ENCODE results near the gene CKM. TPM values are rescaled to one million over a fixed set of nuclear protein-coding genes. Genes with fewer than 3 reads are reported as not detected.

CKM gene
- total RNA-seq, 1 donor from 2014 or later = not detected

GRCh38 chr19:45264781-45265317, 57.8 kb downstream of the CKM start:
- Mint-ChIP-seq H3K27me3 (ENCODE audit: low read depth) (no peaks in the 10 kb centered on the region), H3K9me3 (no peaks in the 10 kb centered on the region), H3K27ac (no peak overlapping the region), H3K4me1 (peaks cover 5% of the 10 kb centered on the region), H3K36me3 (peaks cover 23% of the 10 kb centered on the region), H3K4me3 (no peak overlapping the region)
- TF ChIP-seq, protein P1, sequence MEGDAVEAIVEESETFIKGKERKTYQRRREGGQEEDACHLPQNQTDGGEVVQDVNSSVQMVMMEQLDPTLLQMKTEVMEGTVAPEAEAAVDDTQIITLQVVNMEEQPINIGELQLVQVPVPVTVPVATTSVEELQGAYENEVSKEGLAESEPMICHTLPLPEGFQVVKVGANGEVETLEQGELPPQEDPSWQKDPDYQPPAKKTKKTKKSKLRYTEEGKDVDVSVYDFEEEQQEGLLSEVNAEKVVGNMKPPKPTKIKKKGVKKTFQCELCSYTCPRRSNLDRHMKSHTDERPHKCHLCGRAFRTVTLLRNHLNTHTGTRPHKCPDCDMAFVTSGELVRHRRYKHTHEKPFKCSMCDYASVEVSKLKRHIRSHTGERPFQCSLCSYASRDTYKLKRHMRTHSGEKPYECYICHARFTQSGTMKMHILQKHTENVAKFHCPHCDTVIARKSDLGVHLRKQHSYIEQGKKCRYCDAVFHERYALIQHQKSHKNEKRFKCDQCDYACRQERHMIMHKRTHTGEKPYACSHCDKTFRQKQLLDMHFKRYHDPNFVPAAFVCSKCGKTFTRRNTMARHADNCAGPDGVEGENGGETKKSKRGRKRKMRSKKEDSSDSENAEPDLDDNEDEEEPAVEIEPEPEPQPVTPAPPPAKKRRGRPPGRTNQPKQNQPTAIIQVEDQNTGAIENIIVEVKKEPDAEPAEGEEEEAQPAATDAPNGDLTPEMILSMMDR (IDR thresholded peaks at IDR 0.05; ENCODE audit: unreplicated experiment) = no peak
- no peak for DNase-seq (ENCODE audit: low spot score in 2 of 2, unreplicated experiment in 2 of 2)

- no peak for DNase-seq (ENCODE audit: low spot score in 2 of 2, unreplicated experiment in 2 of 2)
- no peak overlapping the region for H3K4me3 Mint-ChIP-seq
- no peaks in the 10 kb centered on the region for H3K9me3 Mint-ChIP-seq
- peaks cover 23% of the 10 kb centered on the region for H3K36me3 Mint-ChIP-seq
- H3K27me3 Mint-ChIP-seq (ENCODE audit: low read depth) = no peaks in the 10 kb centered on the region
- TF ChIP-seq, protein P1 (IDR thresholded peaks at IDR 0.05; ENCODE audit: unreplicated experiment) = no peak
- no peak overlapping the region for H3K27ac Mint-ChIP-seq
- H3K4me1 Mint-ChIP-seq = peaks cover 5% of the 10 kb centered on the region
These were observed 59.7 kb downstream of the CKM start for GRCh38 chr19:45263013-45263412.

DNA sequence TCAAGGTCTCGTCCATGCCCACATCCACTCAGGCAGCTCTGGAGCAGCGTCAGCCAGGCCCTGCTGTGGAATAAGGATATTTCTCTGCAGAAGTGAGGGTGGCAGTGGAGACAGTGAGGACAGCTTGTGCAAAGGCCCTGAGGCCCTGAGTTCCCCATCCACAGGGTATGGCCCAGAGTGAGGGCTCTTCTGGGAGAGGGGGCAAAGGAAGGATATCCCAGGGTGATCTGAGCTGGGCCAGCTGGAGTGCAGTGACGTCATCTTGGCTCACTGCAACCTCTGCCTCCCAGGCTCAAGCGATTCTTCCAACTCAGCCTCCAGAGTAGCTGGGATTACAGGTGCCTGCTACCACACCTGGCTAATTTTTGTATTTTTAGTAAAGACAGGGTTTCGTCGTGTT, 60.1 kb downstream of the CKM start:
- Mint-ChIP-seq H3K4me3 (no peak overlapping the region), H3K27me3 (ENCODE audit: low read depth) (no peaks in the 10 kb centered on the region), H3K9me3 (no peaks in the 10 kb centered on the region), H3K36me3 (peaks cover 23% of the 10 kb centered on the region), H3K27ac (no peak overlapping the region), H3K4me1 (peaks cover 5% of the 10 kb centered on the region)
- no peak for DNase-seq (ENCODE audit: low spot score in 2 of 2, unreplicated experiment in 2 of 2)
- TF ChIP-seq, protein P1 (IDR thresholded peaks at IDR 0.05; ENCODE audit: unreplicated experiment) = no peak

- Mint-ChIP-seq H3K27ac (no peak overlapping the region), H3K9me3 (no peaks in the 10 kb centered on the region), H3K4me3 (no peak overlapping the region), H3K27me3 (ENCODE audit: low read depth) (no peaks in the 10 kb centered on the region), H3K4me1 (peaks cover 7% of the 10 kb centered on the region), H3K36me3 (peaks cover 11% of the 10 kb centered on the region)
- TF ChIP-seq, protein P1 (IDR thresholded peaks at IDR 0.05; ENCODE audit: unreplicated experiment) = no peak
- DNase-seq (ENCODE audit: low spot score in 2 of 2, unreplicated experiment in 2 of 2) = no peak
These were observed 63.8 kb downstream of the CKM start for GRCh38 chr19:45258862-45259261.

GRCh38 chr19:45256836-45257235, 65.8 kb downstream of the CKM start:
- Mint-ChIP-seq H3K4me1 (peaks cover 23% of the 10 kb centered on the region), H3K27me3 (ENCODE audit: low read depth) (no peaks in the 10 kb centered on the region), H3K27ac (no peak overlapping the region), H3K4me3 (no peak overlapping the region), H3K36me3 (peaks cover 8% of the 10 kb centered on the region), H3K9me3 (no peaks in the 10 kb centered on the region)
- no peak for DNase-seq (ENCODE audit: low spot score in 2 of 2, unreplicated experiment in 2 of 2)
- TF ChIP-seq, protein P1 (IDR thresholded peaks at IDR 0.05; ENCODE audit: unreplicated experiment) = no peak

Other genes with a start within 250 kb of the CKM start
- gene ZNF296, start 246.4 kb downstream of the CKM start, total RNA-seq = 0.99 to 1.1 TPM (median 1.1 TPM) in 3 replicates
- 24.2 to 27.5 TPM (median 24.4 TPM) in 3 replicates for gene GEMIN7, start 243.6 kb downstream of the CKM start, total RNA-seq
- 36.2 to 40.7 TPM (median 38.9 TPM) in 3 replicates for gene PPP1R37, start 229.7 kb downstream of the CKM start, total RNA-seq
- 0.54 to 1.1 TPM (median 0.71 TPM) in 3 replicates for gene NKPD1, start 161.9 kb downstream of the CKM start, total RNA-seq
- 42.8 to 48.0 TPM (median 46.7 TPM) in 3 replicates for gene TRAPPC6A, start 144.6 kb downstream of the CKM start, total RNA-seq
- gene BLOC1S3, start 144.1 kb downstream of the CKM start, total RNA-seq = 8.0 to 10.3 TPM (median 8.9 TPM) in 3 replicates
- 1.4 to 1.7 TPM (median 1.6 TPM) in 3 replicates for gene EXOC3L2, start 77.5 kb downstream of the CKM start, total RNA-seq
- gene MARK4, start 71.6 kb downstream of the CKM start, total RNA-seq = 58.6 to 64.9 TPM (median 63.7 TPM) in 3 replicates
- gene KLC3, start 17.9 kb upstream of the CKM start, total RNA-seq = 6.4 to 8.0 TPM (median 6.9 TPM) in 3 replicates
- gene ERCC2, start 47.7 kb upstream of the CKM start, total RNA-seq = 62.7 to 64.4 TPM (median 64.1 TPM) in 3 replicates
- gene PPP1R13L, start 82.2 kb upstream of the CKM start, total RNA-seq = 58.0 to 64.0 TPM (median 58.7 TPM) in 3 replicates
- 6.7 to 7.5 TPM (median 6.7 TPM) in 3 replicates for gene POLR1G, start 83.8 kb upstream of the CKM start, total RNA-seq
- 92.8 to 100 TPM (median 96.4 TPM) in 3 replicates for gene ERCC1, start 101.0 kb upstream of the CKM start, total RNA-seq
- gene FOSB, start 145.1 kb upstream of the CKM start, total RNA-seq = 272 to 287 TPM (median 278 TPM) in 3 replicates
- 15.2 to 18.1 TPM (median 16.7 TPM) in 3 replicates for gene RTN2, start 174.2 kb upstream of the CKM start, total RNA-seq
- 0.38 to 0.60 TPM (median 0.59 TPM) in 3 replicates for gene PPM1N, start 175.6 kb upstream of the CKM start, total RNA-seq
- gene VASP, start 184.6 kb upstream of the CKM start, total RNA-seq = 49.3 to 54.8 TPM (median 53.8 TPM) in 3 replicates

Measured in mesothelial cell of epicardium (in vitro differentiated cells).